GOT3 (cell line): ENCODE data around the gene DNAI1.

Experiments used
- DNase-seq: peaks from one replicate; lab custom pipeline; 2025; ENCODE audit warnings: mixed read lengths; lab: John Stamatoyannopoulos, UW

The DNAI1 gene

DNA sequence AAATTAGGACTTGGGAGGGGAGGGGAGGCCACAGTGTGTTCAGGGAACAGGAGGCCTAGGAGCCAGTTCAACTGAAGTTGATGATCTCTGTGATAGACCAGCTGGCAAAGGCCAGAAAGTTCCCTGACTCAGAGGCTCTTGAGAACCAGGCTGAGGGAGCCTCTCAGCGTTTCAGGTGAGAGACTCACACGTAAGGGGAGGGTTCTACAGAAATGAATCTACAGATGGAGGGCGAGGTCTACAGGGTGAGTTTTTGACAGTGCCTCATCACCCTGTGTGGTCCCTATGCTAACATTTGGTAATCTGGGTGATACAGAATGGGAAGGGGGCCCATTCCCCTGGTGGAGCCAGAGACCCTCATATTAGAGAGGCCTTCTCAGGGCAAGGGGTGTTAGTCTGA is 32.2 kb downstream of the DNAI1 start:
- DNase-seq, result no peak

DNA sequence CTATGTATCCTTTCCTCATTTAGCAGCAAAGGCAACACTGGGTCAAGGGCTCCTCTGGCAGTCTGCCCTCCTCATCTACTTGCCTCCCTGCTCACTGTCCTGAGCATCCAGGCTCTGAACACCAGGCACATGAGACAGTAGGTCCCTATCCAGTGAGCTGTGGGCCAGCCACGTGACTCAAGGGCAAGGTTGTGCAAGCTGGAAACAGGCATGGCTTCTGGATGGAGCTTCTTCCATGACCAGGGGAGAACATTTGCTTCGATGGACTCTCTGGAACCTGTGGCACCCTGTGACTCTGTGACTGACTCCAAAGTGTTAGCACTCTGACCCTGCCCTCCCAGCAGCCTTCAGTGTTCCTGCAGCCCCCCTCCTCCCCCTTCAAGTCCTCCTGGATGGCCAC is 33.0 kb downstream of the DNAI1 start:
- no peak for DNase-seq

DNA sequence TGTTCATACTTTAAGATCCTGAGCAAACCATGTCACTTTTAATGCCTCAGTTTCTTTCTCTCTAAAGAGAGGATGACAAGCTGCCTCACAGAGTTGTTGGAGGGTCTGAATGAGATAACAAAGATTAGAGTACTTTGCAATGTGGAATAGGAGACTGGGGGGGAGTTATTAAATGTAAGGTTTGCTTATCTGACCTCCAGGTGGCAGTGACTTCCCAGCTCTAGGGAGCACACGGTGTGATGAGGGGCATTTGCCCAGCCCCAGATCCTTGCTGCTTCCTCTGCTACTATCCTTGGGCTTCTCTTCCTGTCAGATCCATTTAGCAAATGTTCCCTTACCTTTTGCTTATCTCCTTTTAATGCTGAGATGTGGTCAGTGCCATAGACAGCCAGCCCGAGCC is 33.4 kb downstream of the DNAI1 start:
- no peak for DNase-seq

DNA sequence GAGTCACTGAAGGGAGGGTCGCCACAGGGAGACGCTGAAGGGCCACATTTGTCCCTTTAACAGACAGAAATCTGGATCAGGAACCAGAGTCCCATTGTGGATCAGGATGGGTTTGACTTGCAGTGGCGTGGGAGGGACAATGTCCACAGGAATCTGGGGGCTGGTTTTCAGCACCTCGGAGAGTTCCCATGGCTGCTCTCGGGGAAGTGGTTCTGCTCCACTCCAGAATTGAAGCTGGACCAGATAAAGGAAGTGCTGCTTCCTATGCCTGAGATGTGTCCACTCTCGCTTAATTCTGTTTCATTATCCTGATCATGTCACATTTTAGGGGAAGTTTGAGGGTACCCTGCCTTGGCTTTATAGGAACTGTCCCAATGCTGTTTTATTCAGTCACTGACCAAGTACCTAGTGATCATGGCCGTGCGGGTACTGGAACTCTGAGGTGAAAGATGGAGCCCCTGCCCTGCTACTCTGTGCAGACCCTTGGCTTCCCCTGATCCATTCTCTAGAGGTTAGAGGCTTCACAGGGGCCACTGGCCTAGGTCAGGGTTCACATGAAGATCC is 35.4 kb downstream of the DNAI1 start:
- DNase-seq, result no peak

DNA sequence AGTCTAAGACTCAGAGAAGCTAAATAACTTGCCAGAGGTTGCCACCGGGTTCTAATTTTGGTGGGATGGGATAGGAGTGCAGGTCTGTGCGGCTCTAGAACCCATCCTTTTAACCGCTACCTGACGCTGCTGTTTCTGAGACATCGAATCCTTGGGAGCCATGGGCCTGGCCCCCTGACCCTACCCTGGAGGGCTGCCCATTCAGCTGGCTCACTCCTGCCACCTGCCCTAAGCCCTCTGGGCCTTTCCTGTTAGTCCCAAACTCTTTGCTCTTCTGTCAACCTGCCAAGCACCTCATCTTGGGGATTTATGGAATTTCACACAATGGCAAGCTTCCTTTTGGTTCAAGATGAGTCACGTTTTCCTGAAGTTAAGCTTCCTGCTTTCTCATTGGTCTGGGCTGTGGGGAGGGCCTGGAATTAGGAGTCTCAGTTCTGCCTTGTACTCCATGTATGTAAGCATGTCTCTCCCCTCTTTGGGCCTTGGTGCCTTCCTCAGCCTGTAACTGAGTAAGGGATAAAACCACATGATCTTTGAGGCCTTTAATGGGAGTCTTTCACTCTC is 37.6 kb downstream of the DNAI1 start:
- DNase-seq, result no peak

DNA sequence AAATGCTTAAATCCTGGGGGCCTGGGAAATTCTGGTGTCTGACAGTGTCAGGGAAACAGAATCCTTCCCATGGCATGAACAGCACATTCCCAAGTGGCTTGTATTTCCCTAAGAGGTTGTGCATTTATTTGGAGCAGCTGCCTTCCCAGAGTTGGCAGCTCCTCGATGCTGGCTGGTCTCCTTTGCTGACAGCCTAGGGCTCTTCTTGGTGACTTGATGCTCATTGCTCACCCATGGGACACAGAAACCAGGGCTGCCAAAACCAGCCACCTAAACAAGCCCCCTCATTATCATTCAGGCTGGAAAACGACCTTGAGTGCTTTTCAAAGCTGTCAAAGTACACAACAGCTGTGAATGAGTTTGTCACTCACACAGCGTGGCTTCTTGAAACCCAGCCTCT is 39.9 kb downstream of the DNAI1 start:
- no peak for DNase-seq

DNA sequence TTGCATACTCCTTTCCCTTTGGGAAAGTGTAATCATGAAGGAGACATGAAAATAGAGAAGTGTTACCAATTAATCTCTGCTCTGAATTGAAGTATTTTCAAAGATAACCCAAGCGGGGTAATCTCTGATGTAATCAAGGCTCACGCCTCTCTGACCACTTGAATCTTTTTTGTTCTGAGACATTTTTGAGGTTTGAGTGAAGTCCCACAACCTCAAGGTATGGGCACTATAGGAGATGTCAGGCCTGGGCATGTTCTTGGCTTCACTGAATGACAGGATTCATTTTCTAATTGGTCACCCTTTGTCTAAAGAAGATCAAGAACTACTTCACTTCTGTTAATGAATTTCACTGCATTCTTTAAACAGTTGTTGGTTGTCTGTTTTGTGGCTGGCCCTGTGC is 40.5 kb downstream of the DNAI1 start:
- no peak for DNase-seq

DNA sequence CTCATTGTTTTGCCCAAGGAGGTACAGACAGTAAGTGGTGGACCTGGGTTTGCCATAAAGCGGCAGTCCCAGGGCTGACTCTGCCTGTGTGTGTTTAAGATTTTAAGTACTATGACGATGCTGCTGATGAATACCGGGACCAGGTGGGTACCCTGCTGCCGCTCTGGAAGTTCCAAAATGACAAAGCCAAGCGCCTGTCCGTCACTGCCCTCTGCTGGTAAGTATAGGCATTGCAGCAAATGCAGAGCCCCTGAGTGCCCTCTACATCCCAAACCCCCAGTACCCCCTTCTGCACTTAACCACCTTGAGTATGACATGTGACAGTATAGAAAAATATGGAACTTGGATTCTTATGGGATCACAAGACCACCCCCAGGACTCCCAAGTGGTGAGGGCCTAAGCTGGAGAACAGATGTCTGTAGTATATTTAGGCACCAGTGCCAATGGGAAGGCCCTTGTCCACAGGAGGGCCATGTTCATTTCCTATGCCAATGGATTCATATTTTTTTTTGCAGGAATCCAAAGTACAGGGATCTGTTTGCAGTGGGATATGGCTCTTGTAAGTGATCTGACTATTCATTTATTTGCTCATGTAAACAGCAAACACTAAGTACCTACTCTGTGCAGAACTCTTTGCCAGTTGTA is 42.1 kb downstream of the DNAI1 start:
- DNase-seq, result no peak

DNA sequence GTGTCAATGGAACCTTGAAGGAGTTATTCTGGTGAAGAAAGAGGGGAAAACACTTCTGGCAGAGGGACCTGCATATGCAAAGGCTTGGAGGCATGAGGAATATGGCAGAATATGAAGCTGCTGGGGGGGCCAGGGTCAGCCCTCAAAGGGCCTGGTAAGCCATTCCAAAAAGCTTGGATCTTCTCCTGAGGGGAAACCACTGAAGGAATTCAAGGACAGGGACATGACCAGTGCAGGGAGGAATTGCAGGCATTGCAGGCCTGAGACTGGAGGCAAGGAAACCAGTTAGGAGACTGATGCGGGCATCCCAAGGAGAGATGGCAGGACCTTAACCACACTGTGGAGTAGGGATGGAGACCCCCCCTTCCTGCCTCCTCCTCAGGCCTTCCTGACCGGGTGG is 42.8 kb downstream of the DNAI1 start:
- no peak for DNase-seq

DNA sequence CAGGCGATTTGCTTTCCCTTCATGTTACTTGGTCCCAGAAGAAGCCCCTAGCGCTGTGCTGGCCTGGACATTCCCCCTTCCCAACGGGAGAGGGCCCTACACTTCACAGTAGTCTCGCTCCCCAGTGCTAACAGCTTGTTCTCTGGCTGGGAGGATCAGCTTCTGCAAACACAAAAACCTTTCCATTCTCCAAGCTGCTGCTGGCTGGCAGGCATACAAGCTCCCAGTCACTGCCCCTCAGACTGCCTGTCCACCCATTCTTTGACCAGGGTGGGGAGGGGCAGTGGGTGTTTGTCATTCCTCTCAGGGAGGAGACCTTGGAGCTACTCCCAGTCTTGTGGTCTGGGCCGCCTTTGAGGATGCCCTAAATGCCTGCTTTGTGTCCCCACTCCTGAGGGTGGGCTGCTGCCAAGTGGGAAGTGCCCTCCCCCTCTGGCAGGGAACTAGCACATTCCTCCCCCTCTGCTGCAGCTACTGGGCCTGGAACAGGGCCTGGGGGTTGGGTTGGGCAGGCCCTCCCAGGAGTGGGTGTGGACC is 43.4 kb downstream of the DNAI1 start:
- DNase-seq, result no peak

DNA sequence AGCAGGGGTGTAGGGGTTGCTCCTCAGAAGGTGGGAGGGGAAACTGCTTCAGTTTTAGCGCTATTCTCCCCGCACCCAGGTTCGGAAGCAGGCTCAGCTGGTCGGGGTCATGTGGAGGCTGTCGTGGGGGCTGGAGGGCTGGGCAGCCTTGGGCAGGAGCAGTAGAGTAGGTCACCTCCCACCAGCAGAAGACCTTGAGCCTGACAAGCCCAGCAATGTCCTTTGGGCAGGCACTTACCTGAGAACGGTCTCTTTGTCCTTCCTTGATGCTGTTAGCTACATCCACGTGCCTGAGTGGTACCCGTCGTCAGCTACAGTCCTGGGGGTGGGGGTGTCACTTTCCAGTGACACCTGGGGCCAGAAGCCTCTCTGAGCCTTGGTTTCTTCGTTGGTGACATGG is 43.9 kb downstream of the DNAI1 start:
- no peak for DNase-seq

DNA sequence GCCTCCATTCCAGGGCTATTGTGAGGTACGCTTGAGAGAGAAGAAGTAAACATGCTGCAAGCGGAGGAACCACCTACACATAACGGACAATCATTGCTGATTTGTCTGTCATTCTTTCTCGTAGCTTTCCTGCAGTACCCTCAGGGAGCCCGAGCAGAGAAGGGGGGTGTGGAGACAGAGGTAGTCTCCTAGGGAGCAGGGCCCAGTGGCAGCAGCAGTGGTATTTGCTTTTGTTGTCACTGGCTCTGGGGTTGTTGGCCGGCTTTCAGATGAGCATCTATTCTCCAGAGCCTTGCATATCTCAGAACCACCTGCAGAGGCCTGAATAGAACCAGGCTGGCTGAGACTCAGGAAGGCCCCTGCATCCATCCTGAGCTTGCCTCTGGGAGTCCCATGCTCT is 44.3 kb downstream of the DNAI1 start:
- DNase-seq, result no peak

DNA sequence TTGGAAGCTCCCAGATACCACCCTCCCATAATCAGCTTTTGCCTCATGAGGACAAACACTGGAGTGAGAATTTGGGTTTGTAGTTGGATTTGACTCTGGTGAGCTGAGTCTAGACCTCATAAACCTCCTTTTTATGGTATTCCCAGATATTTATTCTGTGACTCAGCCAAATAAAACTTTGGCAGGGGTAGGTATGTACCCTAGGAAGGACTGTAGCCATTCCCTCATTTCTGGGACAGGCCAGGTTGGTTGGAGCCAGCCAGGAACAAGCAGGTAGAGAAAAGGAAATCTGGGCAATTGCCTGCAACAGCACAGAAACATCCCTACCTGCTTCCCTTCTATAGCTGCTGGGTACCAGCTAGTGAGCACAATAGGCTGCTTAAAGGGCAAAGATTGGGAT is 44.8 kb downstream of the DNAI1 start:
- no peak for DNase-seq

DNA sequence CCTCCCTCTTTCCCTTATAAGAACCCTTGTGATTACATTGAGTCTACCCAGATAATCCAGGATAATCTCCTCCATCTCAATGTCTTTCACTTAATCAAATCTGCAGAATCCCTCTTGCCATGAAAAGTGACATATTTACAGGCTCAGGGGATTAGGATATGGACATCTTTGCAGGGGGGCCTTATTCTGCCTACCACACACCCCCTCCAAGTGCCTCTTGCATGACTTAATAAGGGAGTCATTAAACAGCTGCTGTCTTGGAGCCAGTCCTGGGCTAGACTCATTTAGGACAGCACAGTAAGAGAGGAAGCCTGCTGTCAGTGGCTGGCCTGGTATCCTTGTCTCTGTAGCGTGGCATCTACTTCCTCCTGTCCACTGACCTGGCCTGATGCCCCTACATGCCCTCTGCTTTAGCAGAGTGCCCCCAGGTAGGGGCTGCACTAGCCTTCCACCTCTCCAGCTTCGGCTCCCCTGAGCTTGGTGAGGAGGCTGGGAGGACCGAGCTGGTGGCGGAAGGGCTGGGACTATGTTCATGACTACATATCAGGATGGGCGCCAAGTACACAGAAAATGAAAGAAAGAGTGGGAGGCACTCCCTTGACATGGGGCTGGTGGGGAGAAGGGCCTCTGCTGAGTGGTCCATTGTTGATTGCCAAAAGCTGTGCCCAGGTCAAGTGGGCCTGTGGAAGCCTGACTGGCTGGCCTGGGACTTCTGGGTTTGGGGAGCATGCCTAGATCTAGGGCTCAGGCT is 46.9 kb downstream of the DNAI1 start:
- no peak for DNase-seq

DNA sequence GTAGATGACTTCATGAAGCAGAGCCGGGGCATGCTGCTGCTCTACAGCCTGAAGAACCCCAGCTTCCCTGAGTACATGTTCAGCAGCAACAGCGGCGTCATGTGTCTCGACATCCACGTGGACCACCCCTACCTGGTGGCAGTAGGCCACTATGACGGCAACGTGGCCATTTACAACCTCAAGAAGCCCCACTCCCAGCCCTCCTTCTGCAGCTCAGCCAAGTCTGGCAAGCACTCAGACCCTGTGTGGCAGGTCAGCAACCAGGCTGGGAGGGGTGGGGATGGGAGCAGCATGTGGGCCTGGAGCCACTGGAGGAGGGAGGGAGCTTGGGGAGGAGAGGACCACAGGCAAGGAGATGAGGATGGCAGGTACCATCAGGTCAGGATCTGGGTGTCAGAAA is 48.0 kb downstream of the DNAI1 start:
- no peak for DNase-seq

DNA sequence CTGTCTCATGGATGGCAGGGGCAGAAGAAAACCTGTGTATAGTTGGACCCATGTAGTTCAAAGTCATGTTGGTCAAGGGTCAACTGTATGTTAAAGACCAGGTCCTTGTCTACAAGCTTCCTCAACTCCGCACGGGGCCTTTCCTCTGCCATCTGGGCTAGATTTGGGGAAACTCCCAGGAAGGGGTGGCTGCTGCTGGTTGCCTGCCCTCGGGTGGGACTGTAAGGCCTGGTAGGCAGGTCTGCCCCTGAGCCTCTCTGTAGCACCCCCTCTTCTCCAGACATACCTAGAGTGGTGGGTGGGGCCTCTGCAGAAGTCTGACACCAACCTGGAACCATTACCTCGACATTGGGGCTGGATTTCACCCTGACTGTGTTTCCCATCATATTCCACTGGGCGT is 49.0 kb downstream of the DNAI1 start:
- no peak for DNase-seq

DNA sequence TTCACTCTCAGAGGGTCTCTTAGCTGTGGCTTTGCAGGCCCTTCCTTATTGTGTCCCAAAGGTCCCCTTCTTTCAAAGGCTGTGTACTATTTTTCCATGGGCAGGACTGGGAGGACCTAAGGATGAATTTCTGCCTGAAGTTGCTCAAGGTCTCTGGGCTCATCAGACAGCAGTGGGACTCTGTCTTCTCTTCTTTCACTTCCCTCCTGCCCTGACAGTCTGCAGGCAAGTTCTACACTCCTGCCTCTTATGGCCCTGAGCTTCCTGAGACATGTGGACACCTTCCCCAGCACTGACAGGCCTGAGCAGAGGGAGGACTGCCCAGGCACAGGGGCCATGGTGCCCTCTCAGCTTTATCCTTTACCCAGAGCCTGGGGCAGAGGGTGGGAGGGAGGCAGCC is 49.4 kb downstream of the DNAI1 start:
- no peak for DNase-seq

DNA sequence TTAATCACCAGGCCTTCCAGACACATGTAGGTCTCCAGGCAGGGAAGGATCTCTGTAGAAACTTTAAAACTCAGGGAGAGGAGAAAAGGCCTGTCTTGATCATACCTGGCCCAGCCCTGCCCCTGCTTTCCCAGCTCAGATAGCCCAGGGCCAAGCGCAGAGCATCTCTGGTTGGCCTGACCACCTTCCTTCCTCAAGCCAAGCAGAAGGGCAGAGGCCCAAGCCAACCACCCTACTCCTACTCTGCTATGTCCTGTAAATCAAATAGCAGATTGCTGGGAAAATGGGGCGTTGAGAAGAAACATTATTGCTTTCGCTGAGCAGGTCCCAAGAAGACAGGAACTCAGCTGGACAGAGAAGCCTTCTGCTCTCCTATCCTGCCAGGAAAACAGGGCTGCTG is 49.9 kb downstream of the DNAI1 start:
- DNase-seq, result no peak

DNA sequence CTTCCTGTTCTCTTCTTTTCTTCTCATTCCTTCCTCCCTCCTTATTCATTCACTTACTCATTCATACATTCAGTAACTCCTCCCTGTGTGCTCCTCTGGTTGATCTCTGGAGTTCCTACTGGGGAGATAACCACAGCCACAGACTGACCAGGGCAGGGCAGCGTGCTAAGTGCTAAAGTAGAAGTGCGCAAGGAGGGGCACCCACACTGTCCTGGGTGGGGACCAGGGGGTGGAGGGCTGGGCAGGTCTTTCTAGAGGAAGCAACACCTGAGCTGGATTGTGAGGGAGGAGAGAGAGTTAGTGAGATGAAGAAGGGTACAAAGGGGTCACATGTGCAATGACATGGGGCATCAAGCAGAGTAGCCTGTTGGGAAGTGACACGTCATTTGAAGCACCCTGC is 50.3 kb downstream of the DNAI1 start:
- DNase-seq, result no peak

DNA sequence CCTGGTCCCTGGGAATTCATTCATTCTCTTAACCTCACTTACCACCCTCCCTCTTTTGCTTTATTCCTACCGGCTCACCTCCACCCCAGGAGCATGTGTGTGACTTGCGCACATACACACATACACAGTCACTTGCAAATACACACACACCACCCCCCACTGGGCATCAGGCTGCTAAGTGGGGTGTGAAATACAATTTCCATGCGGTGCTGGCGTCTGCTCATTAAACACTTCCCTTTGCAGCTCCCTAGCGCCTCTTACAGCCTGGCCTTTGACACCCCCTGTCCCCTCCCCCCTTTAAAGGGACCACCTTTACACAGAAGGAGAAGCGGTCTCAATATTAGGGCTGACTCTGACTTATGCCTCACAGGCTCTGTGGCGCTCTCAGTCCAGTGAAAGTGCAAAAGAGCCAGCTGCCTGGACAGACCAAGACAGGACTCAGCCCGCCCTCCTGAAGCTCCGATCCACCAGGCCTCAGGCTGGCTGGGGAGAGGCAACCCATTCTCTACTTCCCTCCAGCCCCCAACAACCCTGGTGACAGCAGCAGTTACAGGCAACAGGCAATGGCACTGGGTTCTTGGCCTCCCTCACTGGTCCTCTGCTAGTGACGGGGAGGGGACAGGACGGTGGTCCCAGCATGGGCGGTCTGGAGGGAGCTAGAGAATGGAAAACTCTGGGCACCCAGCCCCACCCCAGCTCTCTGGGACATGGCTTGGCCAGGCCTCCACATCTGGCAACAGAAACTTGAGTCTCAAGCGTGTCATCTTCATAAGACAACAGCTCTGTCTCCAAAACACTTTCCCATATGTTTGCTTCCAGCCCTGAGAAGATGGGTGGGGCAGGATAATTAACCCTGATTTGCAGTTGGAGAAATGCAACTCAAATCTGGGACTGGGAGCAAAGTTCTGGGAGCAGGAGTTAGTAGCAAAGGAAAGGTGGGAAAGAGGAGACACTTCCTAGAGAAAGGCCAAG is 52.2 kb downstream of the DNAI1 start:
- DNase-seq, result no peak

DNA sequence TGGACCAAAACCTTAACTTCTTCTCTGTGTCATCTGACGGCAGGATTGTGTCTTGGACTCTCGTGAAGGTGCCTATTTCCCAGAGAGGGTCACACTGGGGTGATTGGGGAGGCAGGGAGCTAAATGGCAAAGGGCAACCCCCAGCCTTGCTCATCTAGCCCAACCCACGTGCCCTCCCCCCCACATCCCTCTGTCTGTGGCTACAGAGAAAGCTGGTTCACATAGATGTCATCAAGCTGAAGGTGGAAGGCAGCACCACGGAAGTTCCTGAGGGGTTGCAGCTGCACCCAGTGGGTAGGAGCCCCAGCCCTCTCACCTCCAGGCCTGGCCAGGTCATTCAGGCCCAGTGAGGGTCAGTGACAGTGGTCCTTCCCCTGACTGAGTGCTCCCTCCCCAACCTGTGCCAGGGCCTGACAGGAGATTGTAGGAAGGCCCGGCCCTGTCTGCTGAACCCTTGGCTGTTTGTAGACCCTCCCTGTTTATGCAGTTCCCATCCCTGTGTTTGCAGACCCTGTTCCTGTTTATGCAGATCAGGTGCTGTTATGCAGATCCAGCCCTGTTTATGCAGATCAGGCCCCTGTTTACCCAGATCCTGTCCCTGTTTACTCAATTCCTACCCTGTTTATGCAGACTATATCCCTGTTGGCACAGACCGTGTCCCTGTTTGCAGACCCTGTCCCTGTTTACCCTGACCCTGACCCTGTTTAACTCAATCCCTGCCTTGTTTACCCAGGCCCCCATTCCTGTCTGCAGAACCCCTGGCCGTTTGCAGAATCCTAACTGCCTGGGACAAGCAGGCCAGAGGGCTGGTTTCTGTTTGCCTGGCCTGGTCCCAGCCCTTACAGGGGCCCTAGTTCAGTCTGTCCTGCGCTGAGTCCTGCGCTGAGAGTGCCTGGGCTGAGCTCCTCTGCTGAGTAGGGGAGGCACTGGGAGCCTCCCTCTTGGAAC is 53.8 kb downstream of the DNAI1 start:
- DNase-seq, result no peak
